HEK293 (cell line): ENCODE measurements around the gene C1orf52.

Source experiments
- CTCF ChIA-PET: fragments of 350-600 bp; formaldehyde crosslinking; extraction: SDS; loops from one replicate; lab custom pipeline; 2021; ENCODE audit warnings: antibody characterized with exemption; lab: Yijun Ruan, JAX
- POLR2A ChIA-PET: fragments of 300-600 bp; formaldehyde crosslinking; extraction: SDS; loops from one replicate; lab custom pipeline; 2020; ENCODE audit warnings: antibody characterized with exemption, inconsistent platforms; lab: Yijun Ruan, JAX
- H3K27ac ChIP-seq: fragments of 200-500 bp; sonication (Bioruptor generic); 2 replicates; pipeline ENCODE4 v1.5.1; 2014; ENCODE audit warnings: low read depth, low read length, control low read depth, inconsistent platforms; ENCODE audit errors: extremely low read depth
- H3K36me3 ChIP-seq, 2 experiments: fragments of 200-500 bp in 1 of 2; sonication (Bioruptor generic) in 1 of 2; 1 replicate in 1 of 2; 2 replicates in 1 of 2; pipeline ENCODE4 v1.5.1; 2014 to 2017; ENCODE audit warnings: inconsistent platforms in 2 of 2, low read length in 2 of 2; ENCODE audit not compliant: control insufficient read depth in 2 of 2, insufficient read depth in 1 of 2
- H3K4me1 ChIP-seq: fragments of 200-500 bp; sonication (Bioruptor generic); 2 replicates; pipeline ENCODE4 v1.5.1; 2014; ENCODE audit warnings: mild to moderate bottlenecking, low read length, inconsistent platforms; ENCODE audit not compliant: control insufficient read depth, insufficient read depth
- H3K4me3 ChIP-seq: 2 replicates; pipeline ENCODE4 v1.5.1; 2011; ENCODE audit warnings: low read depth, mild to moderate bottlenecking, control low read depth, low read length, moderate library complexity
- H3K9me3 ChIP-seq: fragments of 200-500 bp; sonication (Bioruptor generic); 2 replicates; pipeline ENCODE4 v1.5.1; 2014; ENCODE audit warnings: low read depth, low read length, inconsistent platforms; ENCODE audit not compliant: control insufficient read depth, insufficient read depth
- OVOL3 ChIP-seq: fragments of 450-650 bp; formaldehyde crosslinking; IDR thresholded peaks from 2 replicates; pipeline ENCODE4 v1.5.1; 2016; ENCODE audit warnings: missing biosample characterization, missing genetic modification characterization
- SP7 ChIP-seq: fragments of 450-650 bp; formaldehyde crosslinking; IDR thresholded peaks from 2 replicates; pipeline ENCODE4 v1.5.1; 2016; ENCODE audit warnings: missing biosample characterization, missing genetic modification characterization
- WT1 ChIP-seq: fragments of 450-650 bp; formaldehyde crosslinking; IDR thresholded peaks from 2 replicates; pipeline ENCODE4 v1.5.1; 2016; ENCODE audit warnings: missing biosample characterization, missing genetic modification characterization
- ZBTB21 ChIP-seq: fragments of 450-650 bp; formaldehyde crosslinking; IDR thresholded peaks from 2 replicates; pipeline ENCODE4 v1.5.1; 2017; ENCODE audit warnings: missing biosample characterization, missing genetic modification characterization
- ZBTB7A ChIP-seq: fragments of 450-650 bp; formaldehyde crosslinking; IDR thresholded peaks from 2 replicates; pipeline ENCODE4 v1.5.1; 2016; ENCODE audit warnings: low read depth, missing biosample characterization, missing genetic modification characterization
- ZNF121 ChIP-seq: fragments of 450-650 bp; formaldehyde crosslinking; IDR thresholded peaks from 2 replicates; pipeline ENCODE4 v1.5.1; 2016; ENCODE audit warnings: missing biosample characterization, missing genetic modification characterization
- ZNF157 ChIP-seq: fragments of 450-650 bp; formaldehyde crosslinking; IDR thresholded peaks from 2 replicates; pipeline ENCODE4 v1.5.1; 2016; ENCODE audit warnings: missing biosample characterization, missing genetic modification characterization
- ZNF202 ChIP-seq: fragments of 450-650 bp; formaldehyde crosslinking; IDR thresholded peaks from 2 replicates; pipeline ENCODE4 v1.5.1; 2016; ENCODE audit warnings: missing biosample characterization, missing genetic modification characterization, borderline replicate concordance
- ZNF266 ChIP-seq: fragments of 450-650 bp; formaldehyde crosslinking; IDR thresholded peaks from 2 replicates; pipeline ENCODE4 v1.5.1; 2016; ENCODE audit warnings: missing biosample characterization, missing genetic modification characterization, low read depth
- ZNF324 ChIP-seq: fragments of 450-650 bp; formaldehyde crosslinking; IDR thresholded peaks from 2 replicates; pipeline ENCODE4 v1.5.1; 2016; ENCODE audit warnings: missing biosample characterization, missing genetic modification characterization
- ZNF335 ChIP-seq: fragments of 450-650 bp; formaldehyde crosslinking; conservative IDR thresholded peaks from 2 replicates; pipeline ENCODE4 v1.5.1; 2016; ENCODE audit warnings: missing biosample characterization, missing genetic modification characterization
- ZNF391 ChIP-seq: fragments of 450-650 bp; formaldehyde crosslinking; IDR thresholded peaks from 2 replicates; pipeline ENCODE4 v1.5.1; 2016; ENCODE audit warnings: low read depth, missing biosample characterization, missing genetic modification characterization, borderline replicate concordance
- ZNF394 ChIP-seq: fragments of 450-650 bp; formaldehyde crosslinking; IDR thresholded peaks from 2 replicates; pipeline ENCODE4 v1.5.1; 2016; ENCODE audit warnings: missing biosample characterization, missing genetic modification characterization, mild to moderate bottlenecking, moderate library complexity, borderline replicate concordance
- ZNF416 ChIP-seq: fragments of 450-650 bp; formaldehyde crosslinking; IDR thresholded peaks from 2 replicates; pipeline ENCODE4 v1.5.1; 2016; ENCODE audit warnings: missing biosample characterization, missing genetic modification characterization
- ZNF555 ChIP-seq: fragments of 450-650 bp; formaldehyde crosslinking; conservative IDR thresholded peaks from 2 replicates; pipeline ENCODE4 v1.5.1; 2017; ENCODE audit warnings: missing biosample characterization, mild to moderate bottlenecking, missing genetic modification characterization, inconsistent platforms
- ZNF561 ChIP-seq: fragments of 450-650 bp; IDR thresholded peaks from 2 replicates; pipeline ENCODE4 v1.5.1; 2018; ENCODE audit warnings: missing biosample characterization, missing genetic modification characterization, borderline replicate concordance
- ZNF626 ChIP-seq: fragments of 450-650 bp; sonication (Bioruptor Pico); formaldehyde crosslinking; IDR thresholded peaks from 2 replicates; pipeline ENCODE4 v1.5.1; 2018; ENCODE audit warnings: missing biosample characterization, missing genetic modification characterization, inconsistent platforms
- ZSCAN16 ChIP-seq: fragments of 450-650 bp; formaldehyde crosslinking; IDR thresholded peaks from 2 replicates; pipeline ENCODE4 v1.5.1; 2016; ENCODE audit warnings: missing biosample characterization, missing genetic modification characterization
- ZXDB ChIP-seq: fragments of 450-650 bp; formaldehyde crosslinking; IDR thresholded peaks from 2 replicates; pipeline ENCODE4 v1.5.1; 2016; ENCODE audit warnings: missing biosample characterization, missing genetic modification characterization
- TF ChIP-seq, protein P1 (sequence below): fragments of 450-650 bp; formaldehyde crosslinking; IDR thresholded peaks from 2 replicates; pipeline ENCODE4 v1.5.1; 2016; ENCODE audit warnings: missing biosample characterization, missing genetic modification characterization
- TF ChIP-seq, protein P2 (sequence below): fragments of 450-650 bp; formaldehyde crosslinking; IDR thresholded peaks from 2 replicates; pipeline ENCODE4 v1.5.1; 2016; ENCODE audit warnings: missing biosample characterization, missing genetic modification characterization, borderline replicate concordance
- TF ChIP-seq, protein P3 (sequence below): fragments of 450-650 bp; formaldehyde crosslinking; IDR thresholded peaks from 2 replicates; pipeline ENCODE4 v1.5.1; 2016; ENCODE audit warnings: missing biosample characterization, missing genetic modification characterization, low read depth
- TF ChIP-seq, protein P4 (sequence below): fragments of 450-650 bp; formaldehyde crosslinking; IDR thresholded peaks from 2 replicates; pipeline ENCODE4 v1.5.1; 2016; ENCODE audit warnings: missing biosample characterization, missing genetic modification characterization

C1orf52 gene

DNA sequence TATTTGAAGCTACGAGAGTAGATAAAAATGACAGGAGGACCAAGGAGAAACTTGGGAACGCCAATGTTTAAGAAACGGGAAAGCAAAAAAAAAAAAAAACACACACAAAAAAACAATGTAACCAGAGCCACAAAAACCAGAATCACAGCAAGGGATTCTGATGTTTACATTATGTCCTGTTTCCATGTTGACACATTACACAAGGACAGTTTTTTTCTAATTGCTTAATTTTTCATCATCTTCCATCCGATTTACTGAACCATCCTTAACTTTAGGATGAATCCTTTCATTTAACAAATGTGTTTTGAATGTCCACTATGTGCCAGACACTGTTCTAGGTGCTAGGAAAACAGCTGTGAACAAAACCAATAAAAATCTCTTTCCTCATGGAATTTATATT, 18.3 kb upstream of the C1orf52 start:
- no peak overlapping the region for H3K4me3 ChIP-seq
- ChIA-PET POLR2A (interaction anchor here (0.6 to 2.7 kb wide), 2 partner anchors 8 to 20 kb away, joined by 3 to 19 read pairs; no protein-coding TSS in a partner anchor), CTCF (interaction anchor here (1.5 to 3.0 kb wide), 2 partner anchors 18 to 23 kb away, joined by 4 to 31 read pairs; partner anchors contain the start of gene C1orf52)
- peaks cover 8% of the 10 kb centered on the region for H3K4me1 ChIP-seq
- H3K27ac ChIP-seq = no peak overlapping the region; the same call in 1 of the 2 replicates
- TF ChIP-seq ZNF266 (tag by site-specific recombination) = no peak
- no peak for TF ChIP-seq ZNF202 (tag by site-specific recombination)
- no peak for TF ChIP-seq ZNF555
- TF ChIP-seq, protein P1, sequence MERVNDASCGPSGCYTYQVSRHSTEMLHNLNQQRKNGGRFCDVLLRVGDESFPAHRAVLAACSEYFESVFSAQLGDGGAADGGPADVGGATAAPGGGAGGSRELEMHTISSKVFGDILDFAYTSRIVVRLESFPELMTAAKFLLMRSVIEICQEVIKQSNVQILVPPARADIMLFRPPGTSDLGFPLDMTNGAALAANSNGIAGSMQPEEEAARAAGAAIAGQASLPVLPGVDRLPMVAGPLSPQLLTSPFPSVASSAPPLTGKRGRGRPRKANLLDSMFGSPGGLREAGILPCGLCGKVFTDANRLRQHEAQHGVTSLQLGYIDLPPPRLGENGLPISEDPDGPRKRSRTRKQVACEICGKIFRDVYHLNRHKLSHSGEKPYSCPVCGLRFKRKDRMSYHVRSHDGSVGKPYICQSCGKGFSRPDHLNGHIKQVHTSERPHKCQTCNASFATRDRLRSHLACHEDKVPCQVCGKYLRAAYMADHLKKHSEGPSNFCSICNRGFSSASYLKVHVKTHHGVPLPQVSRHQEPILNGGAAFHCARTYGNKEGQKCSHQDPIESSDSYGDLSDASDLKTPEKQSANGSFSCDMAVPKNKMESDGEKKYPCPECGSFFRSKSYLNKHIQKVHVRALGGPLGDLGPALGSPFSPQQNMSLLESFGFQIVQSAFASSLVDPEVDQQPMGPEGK (tag by site-specific recombination) = no peak
- TF ChIP-seq, protein P2, sequence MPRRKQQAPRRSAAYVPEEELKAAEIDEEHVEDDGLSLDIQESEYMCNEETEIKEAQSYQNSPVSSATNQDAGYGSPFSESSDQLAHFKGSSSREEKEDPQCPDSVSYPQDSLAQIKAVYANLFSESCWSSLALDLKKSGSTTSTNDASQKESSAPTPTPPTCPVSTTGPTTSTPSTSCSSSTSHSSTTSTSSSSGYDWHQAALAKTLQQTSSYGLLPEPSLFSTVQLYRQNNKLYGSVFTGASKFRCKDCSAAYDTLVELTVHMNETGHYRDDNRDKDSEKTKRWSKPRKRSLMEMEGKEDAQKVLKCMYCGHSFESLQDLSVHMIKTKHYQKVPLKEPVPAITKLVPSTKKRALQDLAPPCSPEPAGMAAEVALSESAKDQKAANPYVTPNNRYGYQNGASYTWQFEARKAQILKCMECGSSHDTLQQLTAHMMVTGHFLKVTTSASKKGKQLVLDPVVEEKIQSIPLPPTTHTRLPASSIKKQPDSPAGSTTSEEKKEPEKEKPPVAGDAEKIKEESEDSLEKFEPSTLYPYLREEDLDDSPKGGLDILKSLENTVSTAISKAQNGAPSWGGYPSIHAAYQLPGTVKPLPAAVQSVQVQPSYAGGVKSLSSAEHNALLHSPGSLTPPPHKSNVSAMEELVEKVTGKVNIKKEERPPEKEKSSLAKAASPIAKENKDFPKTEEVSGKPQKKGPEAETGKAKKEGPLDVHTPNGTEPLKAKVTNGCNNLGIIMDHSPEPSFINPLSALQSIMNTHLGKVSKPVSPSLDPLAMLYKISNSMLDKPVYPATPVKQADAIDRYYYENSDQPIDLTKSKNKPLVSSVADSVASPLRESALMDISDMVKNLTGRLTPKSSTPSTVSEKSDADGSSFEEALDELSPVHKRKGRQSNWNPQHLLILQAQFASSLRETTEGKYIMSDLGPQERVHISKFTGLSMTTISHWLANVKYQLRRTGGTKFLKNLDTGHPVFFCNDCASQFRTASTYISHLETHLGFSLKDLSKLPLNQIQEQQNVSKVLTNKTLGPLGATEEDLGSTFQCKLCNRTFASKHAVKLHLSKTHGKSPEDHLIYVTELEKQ (tag by site-specific recombination) = no peak
- no peak for TF ChIP-seq ZXDB (tag by site-specific recombination)
- H3K36me3 ChIP-seq = peaks cover 0 to 2% of the 10 kb centered on the region in 2 experiments; a peak in 1 of 3 replicates
- no peaks in the 10 kb centered on the region for H3K9me3 ChIP-seq

DNA sequence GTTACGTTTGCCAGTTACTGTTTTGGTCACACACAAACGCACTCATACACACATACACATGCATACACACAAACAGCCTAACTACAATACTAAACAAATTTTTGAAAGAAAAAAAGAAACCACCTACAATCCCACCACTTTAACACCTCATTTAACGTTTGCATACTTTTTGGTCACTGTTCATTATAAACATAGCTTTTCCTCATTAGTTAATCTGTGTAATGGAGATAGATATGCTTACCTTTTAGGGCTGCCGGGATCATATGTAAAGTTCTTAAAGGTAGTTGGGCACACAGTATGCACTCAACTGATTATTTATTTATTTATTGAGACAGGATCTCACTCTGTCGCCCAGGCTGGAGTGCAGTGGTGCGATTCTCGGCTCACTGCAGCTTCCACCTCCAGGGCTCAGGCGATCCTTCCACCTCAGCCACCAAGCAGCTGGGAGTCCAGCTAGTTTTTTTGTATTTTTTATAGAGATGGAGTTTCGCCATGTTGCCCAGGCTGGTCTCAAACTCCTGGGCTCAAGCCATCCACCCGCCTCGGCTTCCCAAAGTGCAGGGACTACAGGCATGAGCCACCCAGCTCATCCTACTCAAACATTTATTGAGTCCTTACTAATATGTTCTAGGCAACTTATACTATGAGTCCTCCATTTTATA, 17.6 kb upstream of the C1orf52 start:
- peak overlapping the region; percentile 89 for H3K4me3 ChIP-seq
- POLR2A ChIA-PET = interaction anchor here (0.6 to 2.7 kb wide), 15 partner anchors 7 to 431 kb away, joined by 3 to 30 read pairs (median 4); partner anchors contain the start of genes C1orf52, CCN1, MCOLN2 and MCOLN3
- peak; percentile 76 for TF ChIP-seq ZBTB21 (tag by site-specific recombination)
- no peak for TF ChIP-seq ZSCAN16
- TF ChIP-seq OVOL3 (tag by site-specific recombination) = no peak
- peak; percentile 64; the same call in 1 of the 2 replicates for TF ChIP-seq ZNF324 (tag by site-specific recombination)
- TF ChIP-seq, protein P3, sequence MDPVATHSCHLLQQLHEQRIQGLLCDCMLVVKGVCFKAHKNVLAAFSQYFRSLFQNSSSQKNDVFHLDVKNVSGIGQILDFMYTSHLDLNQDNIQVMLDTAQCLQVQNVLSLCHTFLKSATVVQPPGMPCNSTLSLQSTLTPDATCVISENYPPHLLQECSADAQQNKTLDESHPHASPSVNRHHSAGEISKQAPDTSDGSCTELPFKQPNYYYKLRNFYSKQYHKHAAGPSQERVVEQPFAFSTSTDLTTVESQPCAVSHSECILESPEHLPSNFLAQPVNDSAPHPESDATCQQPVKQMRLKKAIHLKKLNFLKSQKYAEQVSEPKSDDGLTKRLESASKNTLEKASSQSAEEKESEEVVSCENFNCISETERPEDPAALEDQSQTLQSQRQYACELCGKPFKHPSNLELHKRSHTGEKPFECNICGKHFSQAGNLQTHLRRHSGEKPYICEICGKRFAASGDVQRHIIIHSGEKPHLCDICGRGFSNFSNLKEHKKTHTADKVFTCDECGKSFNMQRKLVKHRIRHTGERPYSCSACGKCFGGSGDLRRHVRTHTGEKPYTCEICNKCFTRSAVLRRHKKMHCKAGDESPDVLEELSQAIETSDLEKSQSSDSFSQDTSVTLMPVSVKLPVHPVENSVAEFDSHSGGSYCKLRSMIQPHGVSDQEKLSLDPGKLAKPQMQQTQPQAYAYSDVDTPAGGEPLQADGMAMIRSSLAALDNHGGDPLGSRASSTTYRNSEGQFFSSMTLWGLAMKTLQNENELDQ (tag by site-specific recombination) = no peak
- no peak for TF ChIP-seq ZNF626
- TF ChIP-seq SP7 = peak; percentile 51
- peak; percentile 62 for TF ChIP-seq WT1
- 0 out of 2 replicates have a peak, but pooled peaks have one; percentile 53 for TF ChIP-seq ZNF121 (tag by site-specific recombination)
- TF ChIP-seq ZBTB7A (tag by site-specific recombination) = no peak
- no peak for TF ChIP-seq ZNF561 (tag by site-specific recombination)
- TF ChIP-seq, protein P4, sequence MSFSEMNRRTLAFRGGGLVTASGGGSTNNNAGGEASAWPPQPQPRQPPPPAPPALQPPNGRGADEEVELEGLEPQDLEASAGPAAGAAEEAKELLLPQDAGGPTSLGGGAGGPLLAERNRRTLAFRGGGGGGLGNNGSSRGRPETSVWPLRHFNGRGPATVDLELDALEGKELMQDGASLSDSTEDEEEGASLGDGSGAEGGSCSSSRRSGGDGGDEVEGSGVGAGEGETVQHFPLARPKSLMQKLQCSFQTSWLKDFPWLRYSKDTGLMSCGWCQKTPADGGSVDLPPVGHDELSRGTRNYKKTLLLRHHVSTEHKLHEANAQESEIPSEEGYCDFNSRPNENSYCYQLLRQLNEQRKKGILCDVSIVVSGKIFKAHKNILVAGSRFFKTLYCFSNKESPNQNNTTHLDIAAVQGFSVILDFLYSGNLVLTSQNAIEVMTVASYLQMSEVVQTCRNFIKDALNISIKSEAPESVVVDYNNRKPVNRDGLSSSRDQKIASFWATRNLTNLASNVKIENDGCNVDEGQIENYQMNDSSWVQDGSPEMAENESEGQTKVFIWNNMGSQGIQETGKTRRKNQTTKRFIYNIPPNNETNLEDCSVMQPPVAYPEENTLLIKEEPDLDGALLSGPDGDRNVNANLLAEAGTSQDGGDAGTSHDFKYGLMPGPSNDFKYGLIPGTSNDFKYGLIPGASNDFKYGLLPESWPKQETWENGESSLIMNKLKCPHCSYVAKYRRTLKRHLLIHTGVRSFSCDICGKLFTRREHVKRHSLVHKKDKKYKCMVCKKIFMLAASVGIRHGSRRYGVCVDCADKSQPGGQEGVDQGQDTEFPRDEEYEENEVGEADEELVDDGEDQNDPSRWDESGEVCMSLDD (tag by site-specific recombination) = no peak
- no peak for TF ChIP-seq ZNF391 (tag by site-specific recombination)
- no peak for TF ChIP-seq ZNF416
- TF ChIP-seq ZNF157 (tag by site-specific recombination) = no peak
- peak; percentile 84 for TF ChIP-seq ZNF335
- TF ChIP-seq ZNF394 (tag by site-specific recombination) = 0 out of 2 replicates have a peak, but pooled peaks have one; percentile 23

More for the DNA sequence above, 17.6 kb upstream of the C1orf52 start:
- Histone ChIP-seq H3K4me1 (peaks cover 8% of the 10 kb centered on the region), H3K9me3 (no peaks in the 10 kb centered on the region), H3K27ac (peak overlapping the region; percentile 91), H3K36me3 (peaks cover 0 to 6% of the 10 kb centered on the region in 2 experiments; a peak in 1 of 3 replicates)
- CTCF ChIA-PET = interaction anchor here (0.7 to 3.0 kb wide), 7 partner anchors 16 to 352 kb away, joined by 3 to 31 read pairs (median 3); partner anchors contain the start of gene C1orf52
